GM18867 (cell line): ENCODE measurements around the gene PLN.

ENCODE experiments used
- ATAC-seq: cut with Tn5 transposase; IDR thresholded peaks from one replicate; pipeline ENCODE4 v1.9.1; 2021; ENCODE audit warnings: mild to moderate bottlenecking, moderate library complexity; ENCODE audit not compliant: unreplicated experiment

Gene PLN

DNA sequence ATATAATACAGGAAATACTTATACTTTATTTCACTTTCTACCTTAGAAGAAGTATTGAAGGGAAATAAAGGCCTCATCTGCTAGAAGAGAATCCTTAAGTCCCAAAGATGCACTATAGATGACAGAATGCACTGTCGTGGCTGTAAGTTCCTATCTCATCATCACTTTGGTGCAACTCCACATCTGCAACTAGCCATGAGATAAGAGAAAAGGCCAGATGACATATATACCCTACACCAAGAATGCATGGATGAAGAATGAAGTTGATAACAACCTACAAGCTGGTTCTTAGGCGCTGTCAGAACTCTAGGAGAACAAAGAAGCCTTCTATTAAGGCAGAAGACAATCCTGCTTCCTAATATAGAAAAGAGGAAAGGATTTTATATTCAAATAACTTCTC, 11.6 kb upstream of the PLN start:
- no peak for ATAC-seq

- no peak for ATAC-seq
These were observed 10.5 kb upstream of the PLN start for GRCh38 chr6:118537574-118537973.

- no peak for ATAC-seq
These were observed 5.7 kb upstream of the PLN start for GRCh38 chr6:118542184-118542952.

- no peak for ATAC-seq
These were observed 4.0 kb upstream of the PLN start for GRCh38 chr6:118544105-118544504.

DNA sequence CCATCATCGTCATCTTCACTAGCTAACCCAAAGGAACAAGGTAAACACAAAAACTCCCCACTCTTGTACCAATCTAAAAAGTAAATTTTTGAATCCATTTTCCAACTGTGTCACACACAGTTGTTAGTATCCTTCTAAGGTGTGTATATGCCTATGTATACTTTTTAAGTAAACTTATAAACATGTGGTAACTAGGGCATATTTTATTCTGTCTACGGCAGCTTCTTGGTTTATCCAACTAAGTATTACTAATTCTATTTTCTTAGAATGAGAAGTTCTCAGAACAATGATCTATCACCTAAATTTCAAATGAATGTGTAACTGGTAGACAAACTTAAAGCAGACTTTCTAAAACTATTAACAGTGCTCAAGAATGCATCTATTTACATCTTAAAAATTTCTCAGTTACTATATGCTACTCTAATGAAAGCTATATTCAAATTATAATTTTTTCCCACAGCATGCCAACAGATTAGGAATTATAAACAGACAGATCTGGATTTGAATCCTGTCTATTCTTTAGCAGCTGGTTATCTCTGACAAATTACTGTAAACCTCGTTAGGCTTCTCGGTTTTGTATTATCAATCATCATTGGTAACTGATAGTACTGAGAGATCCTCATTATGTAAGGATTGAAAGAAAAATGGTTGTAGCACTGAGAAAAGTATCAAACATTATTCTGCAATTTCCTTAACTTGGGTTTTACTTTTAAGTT, 1.8 kb upstream of the PLN start:
- no peak for ATAC-seq

DNA sequence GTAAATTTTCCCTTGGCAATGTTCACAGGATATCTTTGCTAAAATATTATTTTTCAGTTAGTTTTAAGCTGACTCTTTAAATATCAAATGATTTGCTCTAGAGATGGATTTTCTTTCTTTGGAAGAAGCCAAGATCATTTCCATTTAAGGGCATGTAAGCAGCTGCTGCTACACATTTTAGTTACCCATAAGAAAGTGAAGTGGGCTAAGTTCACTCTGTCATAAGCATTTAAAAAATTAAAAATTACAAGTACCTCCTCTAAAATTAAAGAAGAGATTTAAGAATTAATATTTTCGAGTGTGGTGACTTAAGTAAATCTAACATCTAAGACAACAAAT, 1.2 kb upstream of the PLN start:
- no peak for ATAC-seq

DNA sequence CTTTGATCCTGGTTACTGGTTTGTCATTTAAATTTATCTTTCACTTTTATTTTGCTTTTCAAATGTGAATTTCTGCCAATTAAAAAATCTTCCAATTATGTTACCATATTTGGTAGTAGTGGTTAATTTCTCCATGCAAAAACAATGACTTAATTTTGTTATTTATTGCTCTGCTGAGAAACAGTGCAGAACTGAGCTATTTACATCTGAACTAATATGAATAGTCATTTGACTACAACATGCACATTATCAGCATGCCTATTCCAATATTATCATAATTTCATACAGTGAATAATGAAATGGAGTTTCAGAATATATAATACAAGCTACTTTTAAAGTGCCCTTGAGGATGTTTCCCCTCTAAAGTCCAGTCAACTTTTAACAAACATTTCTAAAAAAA, 517 bp downstream of the PLN start:
- ATAC-seq = no peak

DNA sequence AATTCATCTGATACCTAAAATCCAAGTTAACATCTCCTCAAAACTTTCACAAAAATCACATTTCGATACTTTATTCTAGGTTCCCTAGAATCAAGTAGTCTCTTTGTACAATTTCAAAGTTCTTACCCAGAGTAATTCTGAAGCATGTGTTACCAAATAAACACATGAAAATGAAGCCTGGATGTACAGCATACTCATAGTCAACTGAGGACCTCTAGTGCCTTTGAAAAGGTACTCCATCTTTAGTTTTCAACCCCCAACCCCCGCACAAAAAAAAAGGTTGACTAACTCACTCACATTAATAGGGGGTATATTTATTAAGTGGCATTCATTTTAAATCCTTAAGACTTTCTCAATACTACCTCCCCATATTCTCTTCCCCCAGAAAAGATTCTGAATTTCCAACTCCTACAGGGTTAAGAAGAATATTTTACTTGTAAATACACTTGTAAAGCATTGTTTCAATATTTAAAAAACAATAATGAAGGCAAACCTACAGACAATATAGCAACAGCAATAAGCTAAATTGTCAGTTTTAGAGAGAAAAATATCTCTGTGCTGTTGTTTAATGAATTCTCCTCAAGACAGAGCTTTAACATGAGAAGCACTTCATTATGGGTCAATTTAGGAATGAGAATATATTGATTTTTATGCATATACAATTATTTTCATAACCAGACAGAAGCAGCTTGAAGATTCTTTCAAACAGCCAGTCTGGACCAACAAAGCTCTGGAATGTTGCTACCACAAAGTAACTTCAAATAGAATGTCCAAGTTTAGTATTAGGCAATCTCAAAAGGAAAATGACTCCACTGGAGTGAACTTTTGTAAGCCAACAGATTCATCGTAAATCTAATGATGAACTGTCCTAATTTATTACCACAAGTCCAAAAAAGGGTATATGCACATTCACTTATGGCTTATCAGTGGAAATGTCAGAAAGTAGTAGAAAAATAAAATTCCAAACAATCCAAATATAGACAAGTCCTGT, 3.3 kb downstream of the PLN start:
- ATAC-seq = peak; percentile 96

GRCh38 chr6:118553132-118553531, 5.0 kb downstream of the PLN start:
- no peak for ATAC-seq

DNA sequence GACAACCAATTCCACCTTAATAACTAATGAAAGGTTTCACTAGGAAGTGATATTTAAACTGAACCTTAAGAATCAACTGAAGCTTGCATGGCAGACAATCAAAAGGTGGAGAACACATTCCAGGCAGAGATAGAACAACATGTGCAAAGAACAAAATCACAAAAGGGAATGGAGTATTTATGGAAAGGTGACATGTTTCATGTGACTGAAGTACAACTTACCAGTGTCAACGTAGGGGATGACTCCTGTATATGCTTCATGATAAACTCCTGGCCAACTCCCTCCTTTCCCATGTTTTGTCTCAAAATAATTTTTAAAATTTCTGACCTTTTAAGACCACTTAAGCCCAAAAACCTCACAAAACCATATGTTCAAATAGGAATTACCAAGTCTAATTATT, 6.6 kb downstream of the PLN start:
- ATAC-seq = no peak

DNA sequence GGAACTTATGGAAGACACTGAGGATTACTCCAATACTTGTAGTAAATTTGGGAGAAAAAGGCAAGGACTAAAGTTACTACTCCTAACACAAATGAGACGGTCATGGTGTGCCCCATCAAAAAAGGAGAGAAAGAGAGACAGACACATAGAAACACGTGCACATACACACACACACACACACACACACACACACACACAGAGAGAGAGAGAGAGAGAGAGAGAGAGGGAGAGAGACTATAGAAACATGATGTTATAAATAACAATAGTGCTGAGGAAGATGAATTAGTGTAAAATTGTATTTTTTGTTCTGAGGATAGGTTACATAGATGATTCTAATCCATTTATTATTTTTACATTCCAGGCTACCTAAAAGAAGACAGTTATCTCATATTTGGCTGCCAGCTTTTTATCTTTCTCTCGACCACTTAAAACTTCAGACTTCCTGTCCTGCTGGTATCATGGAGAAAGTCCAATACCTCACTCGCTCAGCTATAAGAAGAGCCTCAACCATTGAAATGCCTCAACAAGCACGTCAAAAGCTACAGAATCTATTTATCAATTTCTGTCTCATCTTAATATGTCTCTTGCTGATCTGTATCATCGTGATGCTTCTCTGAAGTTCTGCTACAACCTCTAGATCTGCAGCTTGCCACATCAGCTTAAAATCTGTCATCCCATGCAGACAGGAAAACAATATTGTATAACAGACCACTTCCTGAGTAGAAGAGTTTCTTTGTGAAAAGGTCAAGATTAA, 10.5 kb downstream of the PLN start:
- peak; percentile 44 for ATAC-seq

DNA sequence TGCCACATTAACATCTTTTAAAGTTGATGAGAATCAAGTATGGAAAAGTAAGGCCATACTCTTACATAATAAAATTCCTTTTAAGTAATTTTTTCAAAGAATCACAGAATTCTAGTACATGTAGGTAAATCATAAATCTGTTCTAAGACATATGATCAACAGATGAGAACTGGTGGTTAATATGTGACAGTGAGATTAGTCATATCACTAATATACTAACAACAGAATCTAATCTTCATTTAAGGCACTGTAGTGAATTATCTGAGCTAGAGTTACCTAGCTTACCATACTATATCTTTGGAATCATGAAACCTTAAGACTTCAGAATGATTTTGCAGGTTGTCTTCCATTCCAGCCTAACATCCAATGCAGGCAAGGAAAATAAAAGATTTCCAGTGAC, 11.6 kb downstream of the PLN start:
- ATAC-seq = peak; percentile 60

GRCh38 chr6:118562248-118562647, 14.2 kb downstream of the PLN start:
- ATAC-seq = no peak

- no peak for ATAC-seq
These were observed 14.9 kb downstream of the PLN start for GRCh38 chr6:118562959-118563358.

DNA sequence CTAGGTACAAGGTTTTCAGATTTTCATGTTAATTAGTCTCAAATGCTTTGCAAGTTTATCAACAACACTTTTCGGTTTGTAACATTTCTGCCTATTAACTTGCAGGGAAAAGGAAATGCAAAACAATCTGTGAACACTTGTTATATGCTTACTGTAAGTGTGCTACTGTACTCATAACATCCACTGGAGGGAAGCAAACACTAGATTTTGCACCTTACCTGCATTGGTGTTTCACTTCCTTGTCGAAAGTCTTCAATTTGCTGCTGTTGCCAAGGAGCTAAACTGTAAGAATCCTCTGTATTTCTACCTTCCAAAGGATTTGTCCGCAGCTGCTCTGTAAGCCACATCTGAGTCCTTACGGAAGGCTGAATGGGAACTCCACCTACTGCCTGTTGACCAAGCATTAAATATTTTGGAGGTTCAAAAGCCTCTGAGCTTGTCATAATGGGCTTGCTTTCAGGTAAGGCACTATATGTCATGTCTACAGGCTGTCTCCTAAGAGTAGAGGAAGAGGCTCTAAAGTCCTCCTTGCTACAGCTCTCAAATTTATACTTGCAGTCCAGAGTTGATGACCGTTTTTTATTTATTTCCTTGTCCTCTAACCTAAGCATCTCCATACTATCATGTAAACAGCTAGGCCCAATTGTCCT, 17.3 kb downstream of the PLN start:
- peak; percentile 100 for ATAC-seq

DNA sequence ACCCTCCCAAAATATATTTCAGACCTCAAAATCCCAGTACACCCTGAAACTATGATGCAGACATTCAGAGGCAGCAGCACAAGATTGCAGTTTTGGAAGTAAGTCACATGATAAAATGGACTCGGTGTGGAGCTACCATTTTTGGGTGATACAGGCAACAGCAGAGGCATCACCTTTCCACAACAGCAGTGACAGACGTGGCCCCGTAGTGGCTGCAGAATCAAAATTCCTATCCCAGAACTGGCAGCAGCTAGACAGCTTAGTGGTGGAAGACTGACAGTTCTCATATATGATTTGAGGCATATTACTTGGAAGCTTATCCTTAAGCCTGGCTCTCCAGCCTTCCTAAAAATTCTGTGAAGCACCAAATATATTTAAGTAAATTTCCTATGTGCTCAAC, 19.9 kb downstream of the PLN start:
- no peak for ATAC-seq

- ATAC-seq = no peak
These were observed 21.4 kb downstream of the PLN start for GRCh38 chr6:118569498-118569897.

- ATAC-seq = no peak
These were observed 23.0 kb downstream of the PLN start for GRCh38 chr6:118571121-118571520.

- no peak for ATAC-seq
These were observed 26.2 kb downstream of the PLN start for GRCh38 chr6:118574051-118574865.
